Coronary artery (tissue), 2 donors: ENCODE measurements around the gene GNB5.

Source experiments
- DNase-seq: peaks from one replicate; pipeline ENCODE4 v3.0.0-alpha.2; 2017; ENCODE audit warnings: low spot score
- H3K27ac ChIP-seq, 2 donors: fragments of 200-600 bp; sonication (generic); one replicate each; pipeline ENCODE4 v1.5.1; 2016 to 2019
- H3K4me3 ChIP-seq: fragments of 200-600 bp; sonication (generic); 2 replicates; pipeline ENCODE4 v1.5.1; 2016; ENCODE audit warnings: mild to moderate bottlenecking, moderate library complexity
- CTCF ChIP-seq: fragments of 200-600 bp; sonication (generic); IDR thresholded peaks from one replicate; pipeline ENCODE4 v1.5.1; 2019; ENCODE audit warnings: antibody characterized with exemption

The GNB5 gene

DNA sequence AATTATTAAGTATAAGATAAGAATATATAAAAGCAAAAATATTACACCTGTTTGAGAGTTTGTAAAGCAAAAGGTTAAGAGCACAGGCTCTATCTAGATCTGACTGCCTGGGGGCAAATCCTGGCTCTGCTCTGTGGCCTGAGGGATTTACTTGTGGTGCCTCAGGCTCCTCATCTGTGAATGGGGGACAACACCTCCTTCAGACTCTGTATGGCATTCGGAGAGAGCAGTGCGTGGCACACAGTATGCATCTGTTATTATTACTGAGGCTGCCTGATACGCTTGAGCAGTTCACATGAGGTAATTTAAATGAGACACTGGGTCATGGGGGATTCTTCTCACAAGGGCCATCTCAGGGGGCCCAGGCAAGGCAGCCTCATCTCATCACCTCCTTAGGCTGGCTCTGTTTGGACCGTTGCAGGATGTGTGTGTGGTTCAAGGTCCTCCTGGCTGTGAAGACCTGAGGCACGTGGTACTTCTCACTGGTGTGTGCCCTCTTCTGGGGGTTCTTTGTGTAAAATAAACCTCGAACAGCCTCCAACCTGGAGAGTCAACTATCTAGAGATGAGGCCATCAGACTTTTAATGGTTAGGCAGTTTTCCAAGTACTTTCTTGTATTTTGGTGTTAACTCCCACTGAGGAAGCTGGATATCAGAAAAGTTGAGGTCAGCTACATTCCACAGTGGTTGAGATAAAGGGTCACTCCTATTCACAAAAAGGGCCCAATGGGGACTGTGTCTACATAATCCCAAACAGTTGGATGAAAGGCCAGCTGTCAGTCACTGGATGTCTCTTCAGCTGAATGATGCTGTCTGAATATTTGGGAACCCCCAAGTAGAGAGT is 9.0 kb downstream of the GNB5 start:
- no peak for DNase-seq
- TF ChIP-seq CTCF: no peak
- H3K27ac ChIP-seq: no peak overlapping the region
- no peak overlapping the region for H3K4me3 ChIP-seq

GRCh38 chr15:52180851-52181450 is 10.2 kb downstream of the GNB5 start:
- no peak for TF ChIP-seq CTCF
- no peak overlapping the region for H3K27ac ChIP-seq

GRCh38 chr15:52180196-52180835 is 10.9 kb downstream of the GNB5 start:
- Histone ChIP-seq H3K4me3 (peak overlapping the region; percentile 97), H3K27ac (peak overlapping the region; percentile 89 to 95)
- DNase-seq: no peak
- no peak for TF ChIP-seq CTCF

More at GRCh38 chr15:52180851-52181450, 10.2 kb downstream of the GNB5 start:
- no peak for DNase-seq
- peak overlapping the region; percentile 97 for H3K4me3 ChIP-seq

GRCh38 chr15:52179278-52180195 is 11.7 kb downstream of the GNB5 start:
- TF ChIP-seq CTCF: no peak
- peak; percentile 88 for DNase-seq
- Histone ChIP-seq H3K4me3 (peak overlapping the region; percentile 97), H3K27ac (peak overlapping the region; percentile 89 to 95)

DNA sequence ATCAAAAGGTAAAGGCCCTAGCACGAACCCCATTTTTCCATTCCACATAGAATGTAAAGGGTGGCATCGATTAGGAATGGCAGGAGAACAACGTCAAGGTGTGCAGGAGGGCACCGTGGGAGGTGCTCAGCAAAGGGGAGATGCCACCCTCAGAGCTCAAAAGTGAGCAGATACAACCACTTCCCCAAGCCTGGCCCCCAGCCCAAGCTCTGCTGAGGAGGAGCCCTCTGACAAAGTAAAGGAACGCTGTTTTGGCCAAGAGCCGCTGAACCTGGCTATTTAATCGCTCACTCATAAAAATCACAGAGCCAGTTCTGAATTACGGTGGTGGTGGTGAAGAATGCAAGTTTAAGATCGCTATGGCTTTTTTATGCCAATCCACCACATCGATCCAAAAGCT is 12.4 kb downstream of the GNB5 start:
- Histone ChIP-seq H3K27ac (peak overlapping the region in 1 of 2 donors; percentile 95), H3K4me3 (peak overlapping the region; percentile 97)
- no peak for TF ChIP-seq CTCF
- DNase-seq: no peak

GRCh38 chr15:52172869-52173268 is 18.3 kb downstream of the GNB5 start:
- no peak overlapping the region for H3K27ac ChIP-seq
- no peak for DNase-seq
- TF ChIP-seq CTCF: no peak
- no peak overlapping the region for H3K4me3 ChIP-seq
